Subcutaneous adipose tissue (tissue), 4 donors: Measurements from ENCODE around the gene UBE2G2. TPM values are rescaled to one million over a fixed set of nuclear protein-coding genes. Genes with fewer than 3 reads are reported as not detected.

Experiments
- total RNA-seq, 4 donors: library from RNA; depleted of rRNA; stranded (reverse); fragments of >200 nt; gene quantifications; one replicate each; pipeline ENCODE4 v1.1.0, GENCODE V29; 2016
- TF ChIP-seq, protein P1 (sequence below): fragments of 450-650 bp; IDR thresholded peaks from one replicate; pipeline ENCODE4 v1.5.1; 2016; ENCODE audit warnings: low read depth, mild to moderate bottlenecking, control low read depth, antibody characterized with exemption, moderate library complexity

Gene UBE2G2
- total RNA-seq, 4 donors from 2014 or later, result 64.4 to 144 (median 100) TPM

DNA sequence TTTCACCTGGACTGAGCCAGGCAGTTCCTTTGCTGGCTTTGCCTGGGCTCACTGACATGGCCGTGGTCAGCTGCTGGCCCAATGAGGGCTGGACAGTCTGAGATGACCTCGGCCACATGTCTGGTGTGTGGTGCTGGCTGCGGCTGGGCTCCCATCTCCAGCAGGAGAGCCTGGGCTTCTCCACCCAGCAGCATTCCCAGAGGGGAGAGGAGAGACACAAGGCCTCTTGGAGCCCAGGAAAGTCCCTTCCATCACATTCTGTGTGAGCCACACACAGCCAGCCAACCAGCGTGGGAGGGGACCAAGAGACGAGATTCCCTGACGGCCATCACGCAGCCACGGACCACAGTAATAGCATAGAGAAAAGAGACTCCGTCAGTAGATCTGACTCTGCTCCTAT, 37.3 kb upstream of the UBE2G2 start:
- TF ChIP-seq, protein P1, sequence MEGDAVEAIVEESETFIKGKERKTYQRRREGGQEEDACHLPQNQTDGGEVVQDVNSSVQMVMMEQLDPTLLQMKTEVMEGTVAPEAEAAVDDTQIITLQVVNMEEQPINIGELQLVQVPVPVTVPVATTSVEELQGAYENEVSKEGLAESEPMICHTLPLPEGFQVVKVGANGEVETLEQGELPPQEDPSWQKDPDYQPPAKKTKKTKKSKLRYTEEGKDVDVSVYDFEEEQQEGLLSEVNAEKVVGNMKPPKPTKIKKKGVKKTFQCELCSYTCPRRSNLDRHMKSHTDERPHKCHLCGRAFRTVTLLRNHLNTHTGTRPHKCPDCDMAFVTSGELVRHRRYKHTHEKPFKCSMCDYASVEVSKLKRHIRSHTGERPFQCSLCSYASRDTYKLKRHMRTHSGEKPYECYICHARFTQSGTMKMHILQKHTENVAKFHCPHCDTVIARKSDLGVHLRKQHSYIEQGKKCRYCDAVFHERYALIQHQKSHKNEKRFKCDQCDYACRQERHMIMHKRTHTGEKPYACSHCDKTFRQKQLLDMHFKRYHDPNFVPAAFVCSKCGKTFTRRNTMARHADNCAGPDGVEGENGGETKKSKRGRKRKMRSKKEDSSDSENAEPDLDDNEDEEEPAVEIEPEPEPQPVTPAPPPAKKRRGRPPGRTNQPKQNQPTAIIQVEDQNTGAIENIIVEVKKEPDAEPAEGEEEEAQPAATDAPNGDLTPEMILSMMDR, result no peak

DNA sequence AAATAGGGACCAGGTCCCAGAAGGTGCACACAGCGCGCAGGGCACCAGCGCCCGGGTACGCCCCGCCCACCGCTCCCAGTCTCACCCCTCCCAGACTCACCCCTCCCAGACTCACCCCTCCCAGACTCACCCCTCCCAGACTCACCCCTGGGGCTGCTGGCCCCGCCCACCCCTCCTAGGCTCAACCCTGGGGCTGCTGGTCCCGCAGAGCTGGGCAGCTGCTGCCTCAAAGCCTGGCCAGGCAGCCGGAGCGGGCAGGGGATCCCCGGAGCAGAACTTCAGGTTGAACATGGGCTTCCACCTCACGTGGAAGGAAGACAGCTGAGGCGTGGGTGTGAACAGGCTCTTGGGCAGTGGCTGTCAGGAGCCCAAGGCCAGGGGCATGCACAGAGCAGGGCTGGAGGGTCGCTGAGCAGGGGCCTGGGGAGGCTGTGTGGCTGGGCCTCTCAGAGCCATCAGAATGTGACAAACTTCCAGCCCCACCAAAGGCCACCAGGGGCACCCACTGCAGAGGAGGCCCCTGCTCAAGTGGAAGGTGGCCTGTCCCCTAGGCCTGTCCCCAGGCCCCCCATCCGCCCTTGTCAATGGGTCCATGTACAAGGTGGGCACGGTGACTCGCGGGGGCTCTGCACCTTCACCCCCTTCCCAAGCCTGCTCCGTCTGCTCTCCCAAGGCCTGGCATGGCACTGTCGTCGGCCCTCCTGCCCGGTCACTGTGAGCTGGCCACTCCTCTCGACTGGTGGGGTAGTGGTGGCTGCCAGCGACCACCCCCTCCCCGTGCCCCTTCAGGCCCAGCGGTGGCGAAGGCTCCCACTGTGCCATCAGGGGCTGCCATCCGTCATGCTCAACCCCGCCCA, 36.6 kb upstream of the UBE2G2 start:
- TF ChIP-seq, protein P1, result no peak

DNA sequence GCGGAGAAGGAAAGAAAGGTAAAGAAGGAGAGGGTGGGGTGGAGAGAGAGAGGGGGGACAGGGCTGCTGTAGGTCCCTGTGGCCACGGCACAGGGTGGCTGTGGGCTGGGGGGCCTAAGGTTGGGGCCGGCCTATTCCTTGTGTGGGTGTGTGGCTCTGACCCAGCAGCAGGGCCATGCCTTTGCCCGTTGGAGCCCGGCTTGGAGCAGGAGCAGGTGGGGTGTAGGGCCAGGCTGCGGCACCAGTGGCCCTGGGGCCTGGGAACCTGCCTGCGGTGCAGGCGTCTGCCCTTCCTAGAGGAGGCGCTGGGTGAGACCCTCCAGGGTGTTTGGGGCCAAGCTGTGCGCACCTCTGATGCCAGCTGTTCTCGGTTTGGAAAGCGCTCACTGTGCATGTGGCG, 35.9 kb upstream of the UBE2G2 start:
- TF ChIP-seq, protein P1, result no peak

DNA sequence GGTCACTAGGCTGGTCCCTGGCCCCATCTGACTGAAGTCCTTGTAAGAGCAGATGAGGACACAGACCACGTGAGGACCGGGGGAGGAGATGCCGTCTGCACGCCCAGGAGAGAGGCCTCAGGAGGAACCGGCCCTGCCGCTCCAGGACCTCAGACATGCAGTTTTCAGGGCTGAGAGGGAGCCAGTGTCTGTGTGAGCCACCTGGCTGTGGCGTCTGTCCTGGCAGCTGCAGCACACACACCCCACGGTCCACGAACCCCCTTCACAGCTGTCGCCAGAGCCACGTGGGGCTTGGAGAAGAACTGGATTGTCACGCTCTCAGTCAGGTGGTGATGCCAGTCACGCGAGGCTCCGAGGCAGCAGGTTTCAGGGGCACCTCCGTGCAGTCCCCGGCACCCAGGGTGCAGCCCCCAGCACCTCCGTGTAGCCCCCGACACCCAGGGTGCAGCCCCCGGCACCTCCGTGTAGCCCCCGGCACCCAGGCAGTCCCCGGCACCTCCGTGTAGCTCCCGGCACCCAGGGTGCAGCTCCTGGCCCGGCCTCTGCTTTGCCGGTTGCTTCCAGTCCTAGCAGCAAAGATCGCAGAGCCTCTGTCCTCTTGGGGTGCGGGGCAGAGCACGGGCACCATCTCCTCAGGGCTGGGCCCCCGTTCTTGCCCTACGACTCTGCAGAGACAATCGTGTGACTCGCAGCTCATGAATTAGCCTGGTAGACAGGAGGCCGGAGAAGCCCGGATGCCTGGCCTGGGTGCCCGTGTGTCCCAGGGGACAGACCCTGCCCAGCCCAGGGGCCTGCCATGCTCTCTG, 35.2 kb upstream of the UBE2G2 start:
- TF ChIP-seq, protein P1, result no peak

DNA sequence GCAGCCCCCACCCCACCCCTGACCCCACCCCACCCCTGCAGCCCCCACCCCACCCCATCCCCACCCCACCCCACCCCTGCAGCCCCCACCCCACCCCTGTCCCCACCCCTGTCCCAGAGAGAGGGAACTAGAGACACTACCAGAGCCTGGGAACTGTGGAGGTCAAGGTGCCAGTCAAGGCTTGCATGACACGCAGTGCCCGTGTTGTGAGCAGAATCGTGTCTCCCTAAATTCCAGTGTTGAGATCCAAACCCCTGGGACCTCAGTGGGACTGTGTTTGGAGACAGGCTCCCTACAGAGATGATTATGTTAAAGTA, 34.7 kb upstream of the UBE2G2 start:
- TF ChIP-seq, protein P1, result no peak

DNA sequence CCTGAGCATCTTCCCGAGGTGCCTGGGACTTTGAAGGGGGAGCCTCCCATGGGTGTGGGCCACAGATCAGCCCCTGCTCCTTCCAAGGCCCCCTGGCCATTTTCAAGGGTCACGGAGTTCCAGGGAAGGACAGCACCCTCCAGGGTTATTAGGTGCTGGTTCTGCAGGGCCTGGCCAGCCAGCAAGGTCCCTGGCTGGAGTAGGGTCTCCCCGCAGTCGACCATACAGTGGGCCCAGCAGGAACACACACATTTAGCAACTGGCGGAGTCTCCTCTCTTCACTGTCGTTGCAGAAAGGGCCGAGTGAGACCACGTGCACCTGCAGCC, 34.0 kb upstream of the UBE2G2 start:
- TF ChIP-seq, protein P1, result no peak

DNA sequence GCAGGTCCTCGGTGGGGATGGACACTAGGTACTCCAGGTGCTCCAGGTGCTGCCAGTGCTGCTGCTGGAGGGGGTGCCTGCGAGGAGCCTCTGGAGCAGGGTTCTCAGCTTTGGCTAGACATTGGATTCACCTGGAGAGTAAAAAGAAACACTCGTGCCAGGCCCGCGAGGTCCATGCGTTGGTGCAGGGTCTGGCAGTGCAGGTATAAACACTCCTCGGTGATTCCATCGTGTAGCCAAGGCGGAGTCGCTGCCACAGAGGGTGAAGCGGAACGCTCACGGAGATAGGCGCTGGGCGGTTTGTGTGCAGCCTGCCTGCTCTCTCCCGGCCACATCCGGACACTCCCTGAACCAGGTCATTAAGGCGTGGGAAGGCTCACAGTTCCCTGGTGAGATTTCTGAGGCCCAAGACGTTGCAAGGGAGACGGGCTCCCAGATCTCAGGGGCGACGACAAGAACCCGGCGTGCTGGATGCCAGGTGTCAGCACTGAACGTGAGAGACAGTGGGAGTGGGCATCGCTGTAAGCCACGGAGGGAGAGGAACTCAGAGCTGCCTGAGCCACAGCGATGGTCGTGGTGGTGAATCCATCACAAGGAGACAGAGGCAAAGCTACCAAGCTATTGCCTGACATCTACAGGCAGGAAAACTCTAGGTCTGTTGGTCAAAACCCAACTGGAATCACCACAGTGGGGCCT, 33.5 kb upstream of the UBE2G2 start:
- TF ChIP-seq, protein P1, result no peak
